Measurements from ENCODE around the gene ARID3A.
"Not testable (repeated sequence)": the region's sequence is repeated elsewhere in the genome, so short reads cannot be mapped to it uniquely, and the experiment has no call there.

The ARID3A gene

GRCh38 chr19:1018932-1019615 is 93.2 kb downstream of the ARID3A start:
- Histone ChIP-seq H3K27ac (ENCODE audit: low read depth, low read length) (no peak overlapping the region), H3K4me1 (ENCODE audit: control insufficient read depth, insufficient read depth, low read length) (peaks cover 20% of the 10 kb centered on the region), H3K9me3 (ENCODE audit: control insufficient read depth, insufficient read depth, low read length) (no peaks in the 10 kb centered on the region), H3K4me3 (ENCODE audit: low read depth, low read length) (peak overlapping the region; percentile 75), H3K9ac (ENCODE audit: low read depth, low read length) (no peak overlapping the region), H3K36me3 (ENCODE audit: control insufficient read depth, insufficient read depth, low read length) (peaks cover 11% of the 10 kb centered on the region), H3K27me3 (ENCODE audit: control insufficient read depth, insufficient read depth, low read length) (no peaks in the 10 kb centered on the region)

- no peak overlapping the region for H3K27ac ChIP-seq (ENCODE audit: low read depth, low read length)
- peak overlapping the region; percentile 75 for H3K4me3 ChIP-seq (ENCODE audit: low read depth, low read length)
- H3K4me1 ChIP-seq (ENCODE audit: control insufficient read depth, insufficient read depth, low read length), result peaks cover 20% of the 10 kb centered on the region
- no peaks in the 10 kb centered on the region for H3K27me3 ChIP-seq (ENCODE audit: control insufficient read depth, insufficient read depth, low read length)
- peaks cover 8% of the 10 kb centered on the region; the same call in 1 of the 2 replicates for H3K36me3 ChIP-seq (ENCODE audit: control insufficient read depth, insufficient read depth, low read length)
- H3K9ac ChIP-seq (ENCODE audit: low read depth, low read length), result no peak overlapping the region; the same call in 1 of the 2 replicates
- no peaks in the 10 kb centered on the region for H3K9me3 ChIP-seq (ENCODE audit: control insufficient read depth, insufficient read depth, low read length)
Observed at GRCh38 chr19:1019616-1019961, 93.8 kb downstream of the ARID3A start.

- no peaks in the 10 kb centered on the region for H3K27me3 ChIP-seq (ENCODE audit: control insufficient read depth, insufficient read depth, low read length)
- peaks cover 20% of the 10 kb centered on the region for H3K4me1 ChIP-seq (ENCODE audit: control insufficient read depth, insufficient read depth, low read length)
- H3K36me3 ChIP-seq (ENCODE audit: control insufficient read depth, insufficient read depth, low read length), result peaks cover 5% of the 10 kb centered on the region; the same call in 1 of the 2 replicates
- peak overlapping the region; percentile 90 for H3K9ac ChIP-seq (ENCODE audit: low read depth, low read length)
- H3K27ac ChIP-seq (ENCODE audit: low read depth, low read length), result peak overlapping the region; percentile 94
- peak overlapping the region; percentile 75 for H3K4me3 ChIP-seq (ENCODE audit: low read depth, low read length)
- H3K9me3 ChIP-seq (ENCODE audit: control insufficient read depth, insufficient read depth, low read length), result no peaks in the 10 kb centered on the region
Observed at GRCh38 chr19:1019980-1020867, 94.4 kb downstream of the ARID3A start.

GRCh38 chr19:1020868-1021425 is 95.1 kb downstream of the ARID3A start, which contains the start of gene TMEM259:
Gene TMEM259, minus strand, starts transcription at chr19:1021123. Its CDS starts 127 bp downstream, at chr19:1020996.
- H3K4me1 ChIP-seq (ENCODE audit: control insufficient read depth, insufficient read depth, low read length), result peaks cover 15% of the 10 kb centered on the region
- H3K27ac ChIP-seq (ENCODE audit: low read depth, low read length), result peak within 1 kb of the TSS; percentile 94
- H3K36me3 ChIP-seq (ENCODE audit: control insufficient read depth, insufficient read depth, low read length), result peaks cover 5% of the 10 kb centered on the region; the same call in 1 of the 2 replicates
- H3K9ac ChIP-seq (ENCODE audit: low read depth, low read length), result peak within 1 kb of the TSS; percentile 90
- no peaks in the 10 kb centered on the region for H3K27me3 ChIP-seq (ENCODE audit: control insufficient read depth, insufficient read depth, low read length)
- no peaks in the 10 kb centered on the region for H3K9me3 ChIP-seq (ENCODE audit: control insufficient read depth, insufficient read depth, low read length)
- peak within 1 kb of the TSS; percentile 75 for H3K4me3 ChIP-seq (ENCODE audit: low read depth, low read length)

GRCh38 chr19:1023883-1024188 is 98.0 kb downstream of the ARID3A start:
- not testable (repeated sequence) for H3K9me3 ChIP-seq (ENCODE audit: control insufficient read depth, insufficient read depth, low read length); H3K27ac ChIP-seq (ENCODE audit: low read depth, low read length); H3K27me3 ChIP-seq (ENCODE audit: control insufficient read depth, insufficient read depth, low read length); H3K4me1 ChIP-seq (ENCODE audit: control insufficient read depth, insufficient read depth, low read length); H3K36me3 ChIP-seq (ENCODE audit: control insufficient read depth, insufficient read depth, low read length); H3K4me3 ChIP-seq (ENCODE audit: low read depth, low read length); H3K9ac ChIP-seq (ENCODE audit: low read depth, low read length)

- H3K36me3 ChIP-seq (ENCODE audit: control insufficient read depth, insufficient read depth, low read length); H3K27me3 ChIP-seq (ENCODE audit: control insufficient read depth, insufficient read depth, low read length); H3K9me3 ChIP-seq (ENCODE audit: control insufficient read depth, insufficient read depth, low read length); H3K4me3 ChIP-seq (ENCODE audit: low read depth, low read length); H3K9ac ChIP-seq (ENCODE audit: low read depth, low read length); H3K27ac ChIP-seq (ENCODE audit: low read depth, low read length); H3K4me1 ChIP-seq (ENCODE audit: control insufficient read depth, insufficient read depth, low read length): not testable (repeated sequence)
Observed at GRCh38 chr19:1025080-1025479, 99.2 kb downstream of the ARID3A start.

Measured in HUES48 (cell line).